Measurements from ENCODE around the gene SYNM.
"Not testable (repeated sequence)": the region's sequence is repeated elsewhere in the genome, so short reads cannot be mapped to it uniquely, and the experiment has no call there.

Gene SYNM

GRCh38 chr15:99110581-99111320 is 5.9 kb downstream of the SYNM start:
- no peak overlapping the region for H3K27ac ChIP-seq (ENCODE audit: low read length)
- no peaks in the 10 kb centered on the region for H4K20me1 ChIP-seq (ENCODE audit: insufficient read depth, low read length)
- H3K4me1 ChIP-seq (ENCODE audit: low read length), result no peaks in the 10 kb centered on the region
- no peaks in the 10 kb centered on the region for H3F3A ChIP-seq (ENCODE audit: insufficient read depth, low read length)
- no peak for DNase-seq
- no peaks in the 10 kb centered on the region for H3K36me3 ChIP-seq (replicated peaks; ENCODE audit: insufficient read depth, low read length)
- H3K4me3 ChIP-seq (ENCODE audit: low read length), result no peak overlapping the region
- no peaks in the 10 kb centered on the region for H3K27me3 ChIP-seq (replicated peaks; ENCODE audit: insufficient read depth, low read length)
- H3K79me2 ChIP-seq (ENCODE audit: low read length), result no peaks in the 10 kb centered on the region
- TF ChIP-seq EZH2 (optimal IDR thresholded peaks at IDR 0.05; ENCODE audit: low read depth, low read length) (no peak), CTCF (IDR thresholded peaks at IDR 0.05; ENCODE audit: low read length) (no peak)
- no peaks in the 10 kb centered on the region for H3K9me3 ChIP-seq (replicated peaks; ENCODE audit: insufficient read depth, low read length)
- no peak overlapping the region for H2AFZ ChIP-seq (ENCODE audit: low read length)
- H3K9ac ChIP-seq (ENCODE audit: low read length), result no peak overlapping the region
- H3K9me2 ChIP-seq (replicated peaks; ENCODE audit: insufficient read depth, low read length), result no peaks in the 10 kb centered on the region
- no peak overlapping the region for H3K4me2 ChIP-seq (ENCODE audit: low read depth, low read length)

GRCh38 chr15:99111641-99112040 is 6.8 kb downstream of the SYNM start:
- not testable (repeated sequence) for H3K9ac ChIP-seq (ENCODE audit: low read length); H3K9me3 ChIP-seq (replicated peaks; ENCODE audit: insufficient read depth, low read length); H3F3A ChIP-seq (ENCODE audit: insufficient read depth, low read length); H4K20me1 ChIP-seq (ENCODE audit: insufficient read depth, low read length); H3K4me3 ChIP-seq (ENCODE audit: low read length); H3K36me3 ChIP-seq (replicated peaks; ENCODE audit: insufficient read depth, low read length); DNase-seq; H3K27me3 ChIP-seq (replicated peaks; ENCODE audit: insufficient read depth, low read length); H3K79me2 ChIP-seq (ENCODE audit: low read length); H3K4me1 ChIP-seq (ENCODE audit: low read length); H3K9me2 ChIP-seq (replicated peaks; ENCODE audit: insufficient read depth, low read length); H3K27ac ChIP-seq (ENCODE audit: low read length); H3K4me2 ChIP-seq (ENCODE audit: low read depth, low read length); H2AFZ ChIP-seq (ENCODE audit: low read length)

- no peaks in the 10 kb centered on the region for H3K79me2 ChIP-seq (ENCODE audit: low read length)
- H3F3A ChIP-seq (ENCODE audit: insufficient read depth, low read length), result no peaks in the 10 kb centered on the region
- no peak overlapping the region for H3K9ac ChIP-seq (ENCODE audit: low read length)
- DNase-seq, result no peak
- no peaks in the 10 kb centered on the region for H3K27me3 ChIP-seq (replicated peaks; ENCODE audit: insufficient read depth, low read length)
- no peak overlapping the region for H3K4me3 ChIP-seq (ENCODE audit: low read length)
- H3K36me3 ChIP-seq (replicated peaks; ENCODE audit: insufficient read depth, low read length), result no peaks in the 10 kb centered on the region
- no peak overlapping the region for H3K27ac ChIP-seq (ENCODE audit: low read length)
- H3K9me2 ChIP-seq (replicated peaks; ENCODE audit: insufficient read depth, low read length), result no peaks in the 10 kb centered on the region
- H2AFZ ChIP-seq (ENCODE audit: low read length), result no peak overlapping the region
- no peaks in the 10 kb centered on the region for H3K4me1 ChIP-seq (ENCODE audit: low read length)
- TF ChIP-seq EZH2 (optimal IDR thresholded peaks at IDR 0.05; ENCODE audit: low read depth, low read length) (no peak), CTCF (IDR thresholded peaks at IDR 0.05; ENCODE audit: low read length) (no peak), EZH2phosphoT487 (IDR thresholded peaks at IDR 0.05; ENCODE audit: low read length) (no peak)
- H3K9me3 ChIP-seq (replicated peaks; ENCODE audit: insufficient read depth, low read length), result no peaks in the 10 kb centered on the region
- no peak overlapping the region for H3K4me2 ChIP-seq (ENCODE audit: low read depth, low read length)
- H4K20me1 ChIP-seq (ENCODE audit: insufficient read depth, low read length), result no peaks in the 10 kb centered on the region
Measured at GRCh38 chr15:99113547-99114271, 8.8 kb downstream of the SYNM start.
